CD4-positive, alpha-beta T cell treated with Interleukin-4 for 4 hours (primary cell): ENCODE measurements around the gene DCANP1.

ENCODE experiments used
- DNase-seq: peaks from one replicate; pipeline ENCODE4 v3.0.0-alpha.2; 2020

The DCANP1 gene

GRCh38 chr5:135440916-135441315, 6.2 kb downstream of the DCANP1 start:
- no peak for DNase-seq

GRCh38 chr5:135439231-135440205, 7.6 kb downstream of the DCANP1 start:
- no peak for DNase-seq

- no peak for DNase-seq
Measured at GRCh38 chr5:135438636-135439221, 8.4 kb downstream of the DCANP1 start.

GRCh38 chr5:135437796-135438560, 9.2 kb downstream of the DCANP1 start:
- DNase-seq, result no peak

- peak; percentile 7 for DNase-seq
Measured at GRCh38 chr5:135437422-135437795, 9.7 kb downstream of the DCANP1 start.

GRCh38 chr5:135436951-135437418, 10.2 kb downstream of the DCANP1 start:
- no peak for DNase-seq

- DNase-seq, result no peak
Measured at GRCh38 chr5:135435467-135436330, 11.4 kb downstream of the DCANP1 start.

- no peak for DNase-seq
Measured at GRCh38 chr5:135434591-135435466, 12.3 kb downstream of the DCANP1 start.

GRCh38 chr5:135433681-135434426, 13.3 kb downstream of the DCANP1 start:
- DNase-seq, result no peak

- no peak for DNase-seq
Measured at GRCh38 chr5:135432113-135432512, 15.0 kb downstream of the DCANP1 start.

- DNase-seq, result no peak
Measured at GRCh38 chr5:135430135-135430437, 17.1 kb downstream of the DCANP1 start.

- DNase-seq, result no peak
Measured at GRCh38 chr5:135429301-135430134, 17.6 kb downstream of the DCANP1 start.

GRCh38 chr5:135428586-135428985, 18.6 kb downstream of the DCANP1 start:
- DNase-seq, result no peak

- peak; percentile 51 for DNase-seq
Measured at GRCh38 chr5:135426102-135427082, 20.8 kb downstream of the DCANP1 start.

- no peak for DNase-seq
Measured at GRCh38 chr5:135425641-135426040, 21.5 kb downstream of the DCANP1 start.

- DNase-seq, result no peak
Measured at GRCh38 chr5:135423846-135424168, 23.3 kb downstream of the DCANP1 start.

- no peak for DNase-seq
Measured at GRCh38 chr5:135423146-135423845, 23.9 kb downstream of the DCANP1 start.

- no peak for DNase-seq
Measured at GRCh38 chr5:135422419-135422818, 24.7 kb downstream of the DCANP1 start.
